B cell (primary cell): Measurements from ENCODE around the gene GORASP1. TPM values are rescaled to one million over a fixed set of nuclear protein-coding genes. Genes with fewer than 3 reads are reported as not detected.

Experiments used
- ATAC-seq: fragments of 200-7000 bp; cut with Tn5 transposase; one replicate; pipeline ENCODE4 v1.10.0; 2021; ENCODE audit warnings: low read depth, mild to moderate bottlenecking, moderate number of reproducible peaks, moderate library complexity
- CTCF ChIA-PET: fragments of 350-600 bp; sonication (Branson Sonifier 250); formaldehyde crosslinking; loops from one replicate; lab custom pipeline; 2021; ENCODE audit warnings: antibody characterized with exemption, inconsistent platforms; lab: Charles Lee
- POLR2A ChIA-PET: fragments of 350-600 bp; sonication (Branson Sonifier 250); formaldehyde crosslinking; loops from one replicate; lab custom pipeline; 2021; ENCODE audit warnings: antibody characterized with exemption; lab: Charles Lee
- DNase-seq: peaks from one replicate; pipeline ENCODE4 v3.0.0; 2013
- H2AFZ ChIP-seq: 2 replicates; pipeline ENCODE4 v1.6.1; 2012; ENCODE audit warnings: mild to moderate bottlenecking, low read depth, low read length; ENCODE audit not compliant: insufficient read depth, poor library complexity, severe bottlenecking
- H3K27ac ChIP-seq, 2 donors: 1 replicate in 1 of 2; 2 replicates in 1 of 2; pipeline ENCODE4 v1.5.1; 2012 to 2013; ENCODE audit warnings: low read length in 2 of 2, mild to moderate bottlenecking in 2 of 2, moderate library complexity in 1 of 2
- H3K27me3 ChIP-seq, 4 experiments: fragments of 200-600 bp in 1 of 4; sonication (generic) in 1 of 4; replicated peaks in 1 of 4; 1 replicate in 2 of 4; 2 replicates in 2 of 4; pipeline versions ENCODE4 v1.6.1 to v1.7.0; 2013 to 2016; ENCODE audit warnings: low read length in 3 of 4, mild to moderate bottlenecking in 2 of 4, mixed read lengths in 1 of 4, moderate library complexity in 1 of 4; ENCODE audit not compliant: insufficient read depth in 4 of 4, control insufficient read depth in 3 of 4; ENCODE audit errors: control extremely low read depth in 1 of 4
- H3K36me3 ChIP-seq, 2 experiments: replicated peaks in 1 of 2; 1 replicate in 1 of 2; 2 replicates in 1 of 2; pipeline versions ENCODE4 v1.6.1 to v1.7.1; 2013; ENCODE audit warnings: low read length in 1 of 2; ENCODE audit not compliant: insufficient read depth in 2 of 2, control insufficient read depth in 1 of 2; ENCODE audit errors: control extremely low read depth in 1 of 2, extremely low read depth in 1 of 2
- H3K4me1 ChIP-seq, 2 donors: fragments of 200-600 bp in 1 of 2; sonication (generic) in 1 of 2; 1 replicate in 1 of 2; 2 replicates in 1 of 2; pipeline versions ENCODE4 v1.5.1 to v1.6.1; 2013 to 2017; ENCODE audit warnings: low read length in 2 of 2; ENCODE audit not compliant: control insufficient read depth in 2 of 2, insufficient read depth in 2 of 2
- H3K4me2 ChIP-seq: replicated peaks from 2 replicates; pipeline ENCODE3; 2012; ENCODE audit warnings: mild to moderate bottlenecking, low read depth, low read length; ENCODE audit not compliant: poor library complexity, severe bottlenecking
- H3K4me3 ChIP-seq, 5 experiments: fragments of 200-600 bp in 1 of 5; sonication (generic) in 1 of 5; 1 replicate in 3 of 5; 2 replicates in 2 of 5; pipeline versions ENCODE4 v1.5.1 to v1.7.0; 2011 to 2016; ENCODE audit warnings: low read length in 4 of 5, mild to moderate bottlenecking in 4 of 5, low read depth in 2 of 5, control low read depth in 1 of 5, moderate library complexity in 1 of 5; ENCODE audit not compliant: insufficient read depth in 1 of 5; ENCODE audit errors: control extremely low read depth in 1 of 5, extremely low read depth in 1 of 5
- H3K79me2 ChIP-seq: fragments of 200-600 bp; sonication (generic); one replicate; pipeline ENCODE4 v1.6.0; 2016; ENCODE audit warnings: low read length; ENCODE audit not compliant: control insufficient read depth, insufficient read depth
- H3K9ac ChIP-seq: fragments of 200-600 bp; sonication (generic); 2 replicates; pipeline ENCODE4 v1.6.1; 2017; ENCODE audit warnings: mild to moderate bottlenecking, low read length, moderate library complexity
- H3K9me3 ChIP-seq, 3 donors: one replicate each; pipeline versions ENCODE4 v1.6.1 to v1.7.1; 2013; ENCODE audit warnings: low read length in 2 of 3; ENCODE audit not compliant: control insufficient read depth in 2 of 3, insufficient read depth in 1 of 3; ENCODE audit errors: control extremely low read depth in 1 of 3
- H4K20me1 ChIP-seq: 2 replicates; pipeline ENCODE4 v1.6.0; 2012; ENCODE audit warnings: mild to moderate bottlenecking, low read length; ENCODE audit not compliant: insufficient read depth, control insufficient read depth, poor library complexity, severe bottlenecking
- H3K27ac Mint-ChIP-seq: one replicate; pipeline ENCODE4 v1.8.0; 2021; ENCODE audit warnings: mixed read lengths
- H3K27me3 Mint-ChIP-seq: one replicate; pipeline ENCODE4 v1.8.0; 2021; ENCODE audit warnings: mixed read lengths
- H3K4me1 Mint-ChIP-seq: one replicate; pipeline ENCODE4 v1.8.0; 2021; ENCODE audit warnings: mixed read lengths
- H3K4me3 Mint-ChIP-seq: one replicate; pipeline ENCODE4 v1.8.0; 2021; ENCODE audit warnings: mixed read lengths
- H3K9me3 Mint-ChIP-seq: one replicate; pipeline ENCODE4 v1.8.0; 2022; ENCODE audit warnings: mixed read lengths; ENCODE audit not compliant: insufficient read depth
- EZH2 ChIP-seq: IDR thresholded peaks from 2 replicates; pipeline ENCODE4 v1.6.1; 2012; ENCODE audit warnings: borderline replicate concordance, low read depth, mild to moderate bottlenecking, moderate library complexity, low read length; ENCODE audit not compliant: insufficient read depth, poor library complexity, severe bottlenecking
- WGBS: methylation state at CpG from one replicate; pipeline ENCODE4 v1.1.5; 2013; ENCODE audit warnings: missing lambda C conversion rate; ENCODE audit not compliant: insufficient coverage; 5-methylcytosine and 5-hydroxymethylcytosine counted together
- intact Hi-C: fragments of 100-400 bp; cut with micrococcal nuclease; formaldehyde crosslinking; loops from one replicate; pipeline ENCODE4 v1.10.0; 2022
- polyA plus RNA-seq: library from polyadenylated mRNA; depleted of rRNA; stranded (reverse); fragments of >200 nt; gene quantifications from 2 replicates; pipeline ENCODE4 v1.2.3, GENCODE V29; 2012
- total RNA-seq, 2 donors: library from RNA; stranded (reverse); fragments of 120-200 nt in 1 of 2; gene quantifications; 1 replicate in 1 of 2; 2 replicates in 1 of 2; pipeline versions ENCODE4 v1.2.3 to v1.2.4, GENCODE V29; 2013 to 2022
- TF ChIP-seq, protein P1 (sequence below): fragments of 200-600 bp; IDR thresholded peaks from one replicate; pipeline ENCODE4 v1.8.0; 2022; ENCODE audit warnings: antibody characterized with exemption, mild to moderate bottlenecking

Gene GORASP1
- total and polyA plus RNA-seq, 2 donors (not counting 1 experiment from before 2014, with no cell fraction given) = 81.7 to 84.0 TPM

DNA sequence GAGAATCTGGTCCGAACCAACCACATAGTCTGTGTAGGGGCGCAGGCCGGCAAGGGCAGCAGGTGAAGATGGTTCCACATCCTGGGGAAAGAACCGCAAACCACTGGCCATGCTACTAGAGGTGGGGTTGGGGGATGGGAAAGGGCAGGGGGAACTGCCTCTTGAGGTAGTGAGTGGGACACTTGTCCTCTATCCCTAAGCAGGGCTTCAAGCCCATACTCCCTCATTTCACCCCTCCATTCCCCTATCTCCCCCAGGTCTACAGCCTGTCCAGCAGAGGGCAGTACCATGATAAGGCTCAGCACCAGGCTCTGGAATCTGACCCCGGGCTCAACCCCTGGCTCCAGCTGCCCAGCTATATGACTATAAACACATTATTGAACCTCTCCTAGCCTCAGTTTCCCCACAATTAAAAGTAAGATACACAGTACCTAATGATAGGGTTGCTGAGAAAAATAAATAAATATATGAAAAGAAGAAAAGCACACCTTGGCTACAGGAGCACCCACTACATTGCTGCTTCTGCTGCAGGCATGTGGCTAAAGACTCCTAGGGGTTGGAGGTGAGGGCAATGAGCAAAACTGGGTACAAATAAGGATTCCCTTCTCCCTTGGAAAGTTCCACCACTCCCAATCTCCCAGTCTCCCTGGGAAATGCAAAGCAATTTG lies 6.3 kb downstream of the GORASP1 start:
- no peak overlapping the region for H3K4me2 ChIP-seq
- TF ChIP-seq, protein P1, sequence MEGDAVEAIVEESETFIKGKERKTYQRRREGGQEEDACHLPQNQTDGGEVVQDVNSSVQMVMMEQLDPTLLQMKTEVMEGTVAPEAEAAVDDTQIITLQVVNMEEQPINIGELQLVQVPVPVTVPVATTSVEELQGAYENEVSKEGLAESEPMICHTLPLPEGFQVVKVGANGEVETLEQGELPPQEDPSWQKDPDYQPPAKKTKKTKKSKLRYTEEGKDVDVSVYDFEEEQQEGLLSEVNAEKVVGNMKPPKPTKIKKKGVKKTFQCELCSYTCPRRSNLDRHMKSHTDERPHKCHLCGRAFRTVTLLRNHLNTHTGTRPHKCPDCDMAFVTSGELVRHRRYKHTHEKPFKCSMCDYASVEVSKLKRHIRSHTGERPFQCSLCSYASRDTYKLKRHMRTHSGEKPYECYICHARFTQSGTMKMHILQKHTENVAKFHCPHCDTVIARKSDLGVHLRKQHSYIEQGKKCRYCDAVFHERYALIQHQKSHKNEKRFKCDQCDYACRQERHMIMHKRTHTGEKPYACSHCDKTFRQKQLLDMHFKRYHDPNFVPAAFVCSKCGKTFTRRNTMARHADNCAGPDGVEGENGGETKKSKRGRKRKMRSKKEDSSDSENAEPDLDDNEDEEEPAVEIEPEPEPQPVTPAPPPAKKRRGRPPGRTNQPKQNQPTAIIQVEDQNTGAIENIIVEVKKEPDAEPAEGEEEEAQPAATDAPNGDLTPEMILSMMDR = peak; percentile 71
- TF ChIP-seq EZH2 = no peak
- H3K4me3 ChIP-seq = no peak overlapping the region
- peaks cover 11 to 31% of the 10 kb centered on the region in 2 donors for H3K4me1 ChIP-seq
- peaks cover 50% of the 10 kb centered on the region for H4K20me1 ChIP-seq
- H3K9me3 ChIP-seq = no peaks in the 10 kb centered on the region
- H2AFZ ChIP-seq = no peak overlapping the region
- 100% methylated on average over 3 of the region's 5 CpGs for WGBS
- peaks cover 36% of the 10 kb centered on the region for H3K79me2 ChIP-seq
- intact Hi-C loops = loop anchor here (1.0 to 10.0 kb wide), 4 partner anchors 66 to 966 kb away; partner anchors contain the start of genes ACAA1 and MYD88
- Mint-ChIP-seq H3K4me3 (no peak overlapping the region), H3K4me1 (peaks cover 46% of the 10 kb centered on the region), H3K27ac (peak overlapping the region; percentile 71), H3K9me3 (no peaks in the 10 kb centered on the region), H3K27me3 (no peaks in the 10 kb centered on the region)
- H3K36me3 ChIP-seq = peaks cover 0 to 49% of the 10 kb centered on the region in 2 experiments
- peak overlapping the region in 1 of 2 donors; percentile 9 for H3K27ac ChIP-seq
- ChIA-PET POLR2A (interaction anchor here (1.6 kb wide), 1 partner anchor 48 kb away, joined by 5 read pairs; no protein-coding TSS in a partner anchor), CTCF (interaction anchor here (0.6 to 2.3 kb wide), 15 partner anchors 15 to 277 kb away, joined by 3 to 25 read pairs (median 5); no protein-coding TSS in a partner anchor)
- peak; percentile 85 for ATAC-seq
- H3K27me3 ChIP-seq = no peaks in the 10 kb centered on the region
- DNase-seq = peak; percentile 71
- H3K9ac ChIP-seq = no peak overlapping the region

DNA sequence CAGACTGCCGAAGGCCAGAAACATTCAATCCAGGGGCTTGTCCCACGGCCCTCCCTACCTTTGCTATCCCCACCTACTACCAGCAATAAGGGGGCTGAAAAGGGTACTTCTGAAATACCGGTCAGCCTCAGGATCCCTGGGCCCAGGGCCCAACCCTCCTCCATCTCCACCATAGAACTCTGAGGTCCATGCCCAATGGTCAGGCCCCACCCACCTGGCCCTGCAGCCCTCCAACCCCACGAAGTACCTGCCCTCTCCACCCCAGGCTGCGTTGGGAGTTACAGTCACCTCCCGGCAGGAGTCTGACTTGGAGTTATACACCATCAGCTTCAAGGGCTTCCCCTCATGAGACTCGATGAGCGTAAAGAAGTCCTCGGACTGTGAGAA lies 6.9 kb downstream of the GORASP1 start:
- Histone ChIP-seq H3K4me3 (no peak overlapping the region), H3K36me3 (peaks cover 0 to 56% of the 10 kb centered on the region in 2 experiments), H3K27ac (no peak overlapping the region), H4K20me1 (peaks cover 46% of the 10 kb centered on the region), H3K27me3 (no peaks in the 10 kb centered on the region), H2AFZ (no peak overlapping the region), H3K9ac (no peak overlapping the region), H3K9me3 (no peaks in the 10 kb centered on the region), H3K79me2 (peaks cover 29% of the 10 kb centered on the region), H3K4me1 (peaks cover 5 to 24% of the 10 kb centered on the region in 2 donors), H3K4me2 (no peak overlapping the region)
- intact Hi-C loops = loop anchor here (5.0 to 10.0 kb wide), 2 partner anchors 67 to 966 kb away; partner anchors contain the start of genes ACAA1 and MYD88
- Mint-ChIP-seq H3K4me1 (peaks cover 39% of the 10 kb centered on the region), H3K4me3 (no peak overlapping the region), H3K27ac (no peak overlapping the region), H3K27me3 (no peaks in the 10 kb centered on the region), H3K9me3 (no peaks in the 10 kb centered on the region)
- 94% methylated on average over 7 of the region's 9 CpGs for WGBS
- ChIA-PET POLR2A (interaction anchor here (1.6 kb wide), 1 partner anchor 49 kb away, joined by 5 read pairs; no protein-coding TSS in a partner anchor), CTCF (interaction anchor here (1.0 to 2.3 kb wide), 10 partner anchors 16 to 192 kb away, joined by 3 to 25 read pairs (median 4); no protein-coding TSS in a partner anchor)
- peak; percentile 10 for DNase-seq
- TF ChIP-seq, protein P1 = no peak
- no peak for TF ChIP-seq EZH2
- no peak for ATAC-seq
